ENCODE measurements around the gene HMGXB3. TPM values are rescaled to one million over a fixed set of nuclear protein-coding genes. Genes with fewer than 3 reads are reported as not detected.

HMGXB3 gene
- total RNA-seq, 1 experiment from 2014 or later = 67.8 TPM

DNA sequence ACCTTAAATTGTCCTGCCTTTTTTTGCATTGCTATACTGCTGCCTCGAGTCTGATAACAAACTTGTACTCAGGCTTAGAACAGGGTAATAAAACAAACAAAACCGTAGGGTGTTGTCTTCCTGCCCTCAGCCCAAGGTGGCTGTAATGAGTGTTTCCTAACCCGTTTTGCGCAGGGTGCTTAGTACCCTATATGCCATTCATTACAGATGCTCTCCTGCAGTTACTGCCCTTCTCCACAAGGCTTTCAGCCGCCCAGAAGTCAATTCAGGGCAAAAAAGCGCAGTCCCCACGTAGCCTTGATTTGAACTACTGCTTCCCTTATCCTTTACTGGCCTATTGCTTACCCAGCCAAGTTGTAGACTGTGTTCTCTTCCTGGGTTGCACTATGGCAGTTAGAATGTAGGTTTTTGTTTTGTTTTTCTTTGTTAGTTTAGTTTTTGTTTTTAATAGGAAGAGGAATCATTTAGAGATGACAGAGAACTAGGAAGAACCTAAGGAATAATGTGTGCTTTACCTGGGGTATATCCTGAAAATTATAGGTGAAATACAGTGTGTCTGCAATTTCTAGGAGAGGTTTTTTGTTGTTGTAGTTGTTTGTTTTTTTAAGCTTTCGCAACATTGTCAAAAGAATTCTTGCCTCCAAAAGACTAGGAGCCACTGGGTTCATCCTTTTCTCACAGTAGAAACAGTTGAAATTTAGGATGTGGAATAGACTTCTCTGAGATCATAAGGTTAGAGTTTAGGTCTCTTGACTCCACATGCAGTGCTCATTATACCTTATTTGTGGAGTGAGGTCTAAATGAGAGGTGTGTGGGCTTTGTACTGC, 1.3 kb downstream of the HMGXB3 start:
- TSS peak; percentile 45 for BruUV-seq (replicated peaks)
- TF ChIP-seq, protein P1, sequence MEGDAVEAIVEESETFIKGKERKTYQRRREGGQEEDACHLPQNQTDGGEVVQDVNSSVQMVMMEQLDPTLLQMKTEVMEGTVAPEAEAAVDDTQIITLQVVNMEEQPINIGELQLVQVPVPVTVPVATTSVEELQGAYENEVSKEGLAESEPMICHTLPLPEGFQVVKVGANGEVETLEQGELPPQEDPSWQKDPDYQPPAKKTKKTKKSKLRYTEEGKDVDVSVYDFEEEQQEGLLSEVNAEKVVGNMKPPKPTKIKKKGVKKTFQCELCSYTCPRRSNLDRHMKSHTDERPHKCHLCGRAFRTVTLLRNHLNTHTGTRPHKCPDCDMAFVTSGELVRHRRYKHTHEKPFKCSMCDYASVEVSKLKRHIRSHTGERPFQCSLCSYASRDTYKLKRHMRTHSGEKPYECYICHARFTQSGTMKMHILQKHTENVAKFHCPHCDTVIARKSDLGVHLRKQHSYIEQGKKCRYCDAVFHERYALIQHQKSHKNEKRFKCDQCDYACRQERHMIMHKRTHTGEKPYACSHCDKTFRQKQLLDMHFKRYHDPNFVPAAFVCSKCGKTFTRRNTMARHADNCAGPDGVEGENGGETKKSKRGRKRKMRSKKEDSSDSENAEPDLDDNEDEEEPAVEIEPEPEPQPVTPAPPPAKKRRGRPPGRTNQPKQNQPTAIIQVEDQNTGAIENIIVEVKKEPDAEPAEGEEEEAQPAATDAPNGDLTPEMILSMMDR (IDR thresholded peaks at IDR 0.05; ENCODE audit: unreplicated experiment) = peak; percentile 81
- peaks cover 43% of the 10 kb centered on the region for H3K4me1 Mint-ChIP-seq (ENCODE audit: insufficient read depth, unreplicated experiment)
- ChIA-PET POLR2A (interaction anchor here (0.6 to 4.5 kb wide), 25 partner anchors 8 to 511 kb away, joined by 3 to 104 read pairs (median 4); partner anchors contain the start of gene SLC26A2), CTCF (interaction anchor here (0.6 to 2.4 kb wide), 17 partner anchors 9 to 323 kb away, joined by 3 to 11 read pairs (median 4); no protein-coding TSS in a partner anchor)
- intact Hi-C loops (cut with micrococcal nuclease) = loop anchor here (1.0 to 10.0 kb wide), 8 partner anchors 20 to 433 kb away; no protein-coding TSS in a partner anchor
- peak; percentile 86 for DNase-seq (ENCODE audit: unreplicated experiment)
- peak overlapping the region; percentile 95 for H3K27ac Mint-ChIP-seq (ENCODE audit: low read depth, unreplicated experiment)
- no peaks in the 10 kb centered on the region for H3K9me3 Mint-ChIP-seq (ENCODE audit: unreplicated experiment)
- H3K27me3 Mint-ChIP-seq (ENCODE audit: insufficient read depth, unreplicated experiment) = no peaks in the 10 kb centered on the region
- H3K4me3 Mint-ChIP-seq (ENCODE audit: unreplicated experiment) = peak overlapping the region; percentile 82
- H3K36me3 Mint-ChIP-seq (ENCODE audit: insufficient read depth, unreplicated experiment) = peaks cover 51% of the 10 kb centered on the region

DNA sequence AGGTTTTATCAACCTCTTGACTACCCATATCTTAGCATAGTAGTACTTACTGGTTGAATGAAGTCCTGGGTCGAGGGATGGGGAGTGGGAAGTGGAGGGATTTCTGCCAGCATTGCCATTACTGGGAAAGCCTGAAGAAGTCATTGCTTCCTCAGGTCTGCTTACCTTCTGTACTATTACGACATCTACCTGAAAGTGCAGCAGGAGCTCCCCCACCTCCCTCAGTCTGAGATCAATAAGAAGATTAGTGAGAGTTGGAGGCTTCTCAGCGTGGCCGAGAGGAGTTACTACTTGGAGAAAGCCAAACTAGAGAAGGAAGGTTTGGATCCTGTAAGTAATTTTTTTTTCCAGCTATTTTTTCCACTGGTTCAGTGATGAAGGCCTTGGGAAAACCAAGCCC, 5.8 kb downstream of the HMGXB3 start:
- ChIA-PET CTCF (interaction anchor here (0.5 to 3.1 kb wide), 14 partner anchors 12 to 498 kb away, joined by 3 to 20 read pairs (median 4); no protein-coding TSS in a partner anchor), POLR2A (interaction anchor here (0.6 to 2.7 kb wide), 4 partner anchors 12 to 103 kb away, joined by 3 to 32 read pairs (median 4); no protein-coding TSS in a partner anchor)
- intact Hi-C loops (cut with micrococcal nuclease) = loop anchor here (10.0 kb wide), 1 partner anchor 428 kb away; no protein-coding TSS in a partner anchor
- Mint-ChIP-seq H3K27ac (ENCODE audit: low read depth, unreplicated experiment) (no peak overlapping the region), H3K27me3 (ENCODE audit: insufficient read depth, unreplicated experiment) (no peaks in the 10 kb centered on the region), H3K4me1 (ENCODE audit: insufficient read depth, unreplicated experiment) (peaks cover 25% of the 10 kb centered on the region), H3K4me3 (ENCODE audit: unreplicated experiment) (no peak overlapping the region), H3K36me3 (ENCODE audit: insufficient read depth, unreplicated experiment) (peaks cover 70% of the 10 kb centered on the region), H3K9me3 (ENCODE audit: unreplicated experiment) (no peaks in the 10 kb centered on the region)
- BruUV-seq (replicated peaks) = no TSS peak
- TF ChIP-seq, protein P1 (IDR thresholded peaks at IDR 0.05; ENCODE audit: unreplicated experiment) = no peak
- DNase-seq (ENCODE audit: unreplicated experiment) = no peak

DNA sequence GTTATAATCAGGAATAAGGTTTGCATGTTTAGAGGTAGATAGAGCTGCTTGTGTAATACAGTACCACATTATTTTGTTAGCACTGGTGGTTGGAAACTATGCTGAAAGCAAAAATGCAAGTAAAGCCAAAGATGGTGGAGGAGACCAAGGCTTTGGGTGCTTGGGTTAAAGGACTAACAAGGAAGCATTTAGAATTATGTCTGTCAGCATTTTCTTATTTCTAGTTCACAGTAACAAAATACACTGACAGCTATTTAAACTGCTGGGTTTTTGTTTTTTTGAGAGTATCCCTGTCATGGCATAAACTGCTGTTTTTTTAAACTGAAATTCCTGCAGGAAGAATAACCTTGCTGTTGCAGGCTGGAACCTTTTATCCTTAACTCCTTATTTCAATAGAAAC, 6.5 kb downstream of the HMGXB3 start:
- Mint-ChIP-seq H3K36me3 (ENCODE audit: insufficient read depth, unreplicated experiment) (peaks cover 72% of the 10 kb centered on the region), H3K27ac (ENCODE audit: low read depth, unreplicated experiment) (peak overlapping the region; percentile 25), H3K4me1 (ENCODE audit: insufficient read depth, unreplicated experiment) (peaks cover 21% of the 10 kb centered on the region), H3K4me3 (ENCODE audit: unreplicated experiment) (no peak overlapping the region), H3K9me3 (ENCODE audit: unreplicated experiment) (no peaks in the 10 kb centered on the region), H3K27me3 (ENCODE audit: insufficient read depth, unreplicated experiment) (no peaks in the 10 kb centered on the region)
- intact Hi-C loops (cut with micrococcal nuclease) = loop anchor here (10.0 kb wide), 1 partner anchor 428 kb away; no protein-coding TSS in a partner anchor
- BruUV-seq (replicated peaks) = no TSS peak
- TF ChIP-seq, protein P1 (IDR thresholded peaks at IDR 0.05; ENCODE audit: unreplicated experiment) = no peak
- ChIA-PET CTCF (interaction anchor here (0.5 to 3.1 kb wide), 15 partner anchors 11 to 499 kb away, joined by 3 to 20 read pairs (median 4); no protein-coding TSS in a partner anchor), POLR2A (interaction anchor here (0.6 to 2.7 kb wide), 4 partner anchors 11 to 374 kb away, joined by 3 to 32 read pairs (median 3); no protein-coding TSS in a partner anchor)
- no peak for DNase-seq (ENCODE audit: unreplicated experiment)
